ENCODE results near the gene FAM186B.

Gene FAM186B

GRCh38 chr12:49609059-49609874 lies 3.8 kb upstream of the FAM186B start:
- TF ChIP-seq GATA3 (IDR thresholded peaks at IDR 0.05; ENCODE audit: low read depth, low read length): no peak
- TF ChIP-seq GATA2 (IDR thresholded peaks at IDR 0.05; ENCODE audit: low read depth, low read length): no peak

- no peak for TF ChIP-seq GATA2 (IDR thresholded peaks at IDR 0.05; ENCODE audit: low read depth, low read length)
- no peak for TF ChIP-seq GATA3 (IDR thresholded peaks at IDR 0.05; ENCODE audit: low read depth, low read length)
Observed at GRCh38 chr12:49604856-49605255, 583 bp downstream of the FAM186B start.

- TF ChIP-seq GATA3 (IDR thresholded peaks at IDR 0.05; ENCODE audit: low read depth, low read length) (no peak), GATA2 (IDR thresholded peaks at IDR 0.05; ENCODE audit: low read depth, low read length) (no peak)
Observed at GRCh38 chr12:49603721-49604120, 1.7 kb downstream of the FAM186B start.

- no peak for TF ChIP-seq GATA3 (IDR thresholded peaks at IDR 0.05; ENCODE audit: low read depth, low read length)
- no peak for TF ChIP-seq GATA2 (IDR thresholded peaks at IDR 0.05; ENCODE audit: low read depth, low read length)
Observed at GRCh38 chr12:49599961-49600360, 5.5 kb downstream of the FAM186B start.

GRCh38 chr12:49598527-49598926 lies 6.9 kb downstream of the FAM186B start:
- TF ChIP-seq GATA3 (IDR thresholded peaks at IDR 0.05; ENCODE audit: low read depth, low read length) (no peak), GATA2 (IDR thresholded peaks at IDR 0.05; ENCODE audit: low read depth, low read length) (no peak)

- TF ChIP-seq GATA3 (IDR thresholded peaks at IDR 0.05; ENCODE audit: low read depth, low read length): no peak
- TF ChIP-seq GATA2 (IDR thresholded peaks at IDR 0.05; ENCODE audit: low read depth, low read length): no peak
Observed at GRCh38 chr12:49588721-49589516, 16.5 kb downstream of the FAM186B start.

- no peak for TF ChIP-seq GATA3 (IDR thresholded peaks at IDR 0.05; ENCODE audit: low read depth, low read length)
- TF ChIP-seq GATA2 (IDR thresholded peaks at IDR 0.05; ENCODE audit: low read depth, low read length): no peak
Observed at GRCh38 chr12:49588281-49588680, 17.2 kb downstream of the FAM186B start.

- TF ChIP-seq GATA2 (IDR thresholded peaks at IDR 0.05; ENCODE audit: low read depth, low read length) (no peak), GATA3 (IDR thresholded peaks at IDR 0.05; ENCODE audit: low read depth, low read length) (no peak)
Observed at GRCh38 chr12:49587174-49587908, 18.1 kb downstream of the FAM186B start.

- TF ChIP-seq GATA2 (IDR thresholded peaks at IDR 0.05; ENCODE audit: low read depth, low read length): no peak
- no peak for TF ChIP-seq GATA3 (IDR thresholded peaks at IDR 0.05; ENCODE audit: low read depth, low read length)
Observed at GRCh38 chr12:49585477-49586459, 19.7 kb downstream of the FAM186B start.

GRCh38 chr12:49584591-49584990 lies 20.8 kb downstream of the FAM186B start:
- TF ChIP-seq GATA3 (IDR thresholded peaks at IDR 0.05; ENCODE audit: low read depth, low read length) (no peak), GATA2 (IDR thresholded peaks at IDR 0.05; ENCODE audit: low read depth, low read length) (no peak)

- TF ChIP-seq GATA2 (IDR thresholded peaks at IDR 0.05; ENCODE audit: low read depth, low read length) (no peak), GATA3 (IDR thresholded peaks at IDR 0.05; ENCODE audit: low read depth, low read length) (no peak)
Observed at GRCh38 chr12:49583366-49584094, 21.9 kb downstream of the FAM186B start.

GRCh38 chr12:49582850-49583249 lies 22.6 kb downstream of the FAM186B start:
- TF ChIP-seq GATA3 (IDR thresholded peaks at IDR 0.05; ENCODE audit: low read depth, low read length) (no peak), GATA2 (IDR thresholded peaks at IDR 0.05; ENCODE audit: low read depth, low read length) (no peak)

Data from SH-SY5Y (cell line).